ENCODE results near the gene SPOCK1. TPM values are rescaled to one million over a fixed set of nuclear protein-coding genes. Genes with fewer than 3 reads are reported as not detected.

SPOCK1 gene
- total and polyA plus RNA-seq, 2 of the 13 experiments (the other 11 are each of a cell fraction or from before 2014, with no cell fraction given), result 0.18 to 0.29 TPM

DNA sequence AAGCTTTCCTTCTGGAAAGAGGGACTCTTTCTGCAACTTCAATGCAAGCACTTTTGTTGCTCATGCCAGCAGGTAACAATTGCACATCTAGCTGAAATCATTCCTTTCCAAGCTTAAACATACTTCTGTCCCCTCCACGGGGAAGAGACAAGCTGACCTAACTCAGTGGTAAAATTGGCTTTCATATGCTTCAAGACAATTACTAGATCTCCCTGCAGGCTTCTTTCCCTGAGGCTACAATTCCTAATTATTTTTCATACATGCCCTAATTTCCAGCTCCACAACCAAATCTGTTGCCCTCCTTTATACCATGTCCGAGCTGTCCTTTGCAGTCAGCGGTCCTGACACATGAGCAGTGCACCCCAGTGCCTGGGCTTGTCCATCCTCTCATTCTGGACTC lies 324.9 kb downstream of the SPOCK1 start:
- ATAC-seq, result no peak
- 0 out of 5 replicates have a peak, but pooled peaks cover 0 to 2% of the 10 kb centered on the region in 2 experiments for H3K27me3 ChIP-seq (ENCODE audit: control insufficient read depth in 1 of 2, insufficient read depth in 2 of 2, low read length in 2 of 2)
- no peaks in the 10 kb centered on the region for H3K79me2 ChIP-seq (ENCODE audit: insufficient read depth, low read length)
- no peak overlapping the region for H3K9ac ChIP-seq (ENCODE audit: insufficient read depth, low read depth, low read length)
- ChIA-PET CTCF (ENCODE audit: low intra/inter-chr PET ratio, low total read pairs) (no interaction called here), POLR2A (no interaction called here)
- intact Hi-C loops (cut with micrococcal nuclease; ENCODE audit: unreplicated experiment), result no loop called here
- 6% methylated on average over 3 of the region's 3 CpGs for WGBS (ENCODE audit: low lambda C conversion rate)
- H3K4me1 ChIP-seq (ENCODE audit: insufficient read depth, low read length), result no peaks in the 10 kb centered on the region
- BruUV-seq (replicated peaks), result no TSS peak
- H3K4me2 ChIP-seq (ENCODE audit: low read depth, low read length), result no peak overlapping the region
- TF ChIP-seq HNRNPH1 (optimal IDR thresholded peaks at IDR 0.05; ENCODE audit: low read depth, low read length) (no peak), AGO1 (IDR thresholded peaks at IDR 0.05; ENCODE audit: low read depth, low read length, poor library complexity, severe bottlenecking) (no peak)
- TF ChIP-seq, protein P1, sequence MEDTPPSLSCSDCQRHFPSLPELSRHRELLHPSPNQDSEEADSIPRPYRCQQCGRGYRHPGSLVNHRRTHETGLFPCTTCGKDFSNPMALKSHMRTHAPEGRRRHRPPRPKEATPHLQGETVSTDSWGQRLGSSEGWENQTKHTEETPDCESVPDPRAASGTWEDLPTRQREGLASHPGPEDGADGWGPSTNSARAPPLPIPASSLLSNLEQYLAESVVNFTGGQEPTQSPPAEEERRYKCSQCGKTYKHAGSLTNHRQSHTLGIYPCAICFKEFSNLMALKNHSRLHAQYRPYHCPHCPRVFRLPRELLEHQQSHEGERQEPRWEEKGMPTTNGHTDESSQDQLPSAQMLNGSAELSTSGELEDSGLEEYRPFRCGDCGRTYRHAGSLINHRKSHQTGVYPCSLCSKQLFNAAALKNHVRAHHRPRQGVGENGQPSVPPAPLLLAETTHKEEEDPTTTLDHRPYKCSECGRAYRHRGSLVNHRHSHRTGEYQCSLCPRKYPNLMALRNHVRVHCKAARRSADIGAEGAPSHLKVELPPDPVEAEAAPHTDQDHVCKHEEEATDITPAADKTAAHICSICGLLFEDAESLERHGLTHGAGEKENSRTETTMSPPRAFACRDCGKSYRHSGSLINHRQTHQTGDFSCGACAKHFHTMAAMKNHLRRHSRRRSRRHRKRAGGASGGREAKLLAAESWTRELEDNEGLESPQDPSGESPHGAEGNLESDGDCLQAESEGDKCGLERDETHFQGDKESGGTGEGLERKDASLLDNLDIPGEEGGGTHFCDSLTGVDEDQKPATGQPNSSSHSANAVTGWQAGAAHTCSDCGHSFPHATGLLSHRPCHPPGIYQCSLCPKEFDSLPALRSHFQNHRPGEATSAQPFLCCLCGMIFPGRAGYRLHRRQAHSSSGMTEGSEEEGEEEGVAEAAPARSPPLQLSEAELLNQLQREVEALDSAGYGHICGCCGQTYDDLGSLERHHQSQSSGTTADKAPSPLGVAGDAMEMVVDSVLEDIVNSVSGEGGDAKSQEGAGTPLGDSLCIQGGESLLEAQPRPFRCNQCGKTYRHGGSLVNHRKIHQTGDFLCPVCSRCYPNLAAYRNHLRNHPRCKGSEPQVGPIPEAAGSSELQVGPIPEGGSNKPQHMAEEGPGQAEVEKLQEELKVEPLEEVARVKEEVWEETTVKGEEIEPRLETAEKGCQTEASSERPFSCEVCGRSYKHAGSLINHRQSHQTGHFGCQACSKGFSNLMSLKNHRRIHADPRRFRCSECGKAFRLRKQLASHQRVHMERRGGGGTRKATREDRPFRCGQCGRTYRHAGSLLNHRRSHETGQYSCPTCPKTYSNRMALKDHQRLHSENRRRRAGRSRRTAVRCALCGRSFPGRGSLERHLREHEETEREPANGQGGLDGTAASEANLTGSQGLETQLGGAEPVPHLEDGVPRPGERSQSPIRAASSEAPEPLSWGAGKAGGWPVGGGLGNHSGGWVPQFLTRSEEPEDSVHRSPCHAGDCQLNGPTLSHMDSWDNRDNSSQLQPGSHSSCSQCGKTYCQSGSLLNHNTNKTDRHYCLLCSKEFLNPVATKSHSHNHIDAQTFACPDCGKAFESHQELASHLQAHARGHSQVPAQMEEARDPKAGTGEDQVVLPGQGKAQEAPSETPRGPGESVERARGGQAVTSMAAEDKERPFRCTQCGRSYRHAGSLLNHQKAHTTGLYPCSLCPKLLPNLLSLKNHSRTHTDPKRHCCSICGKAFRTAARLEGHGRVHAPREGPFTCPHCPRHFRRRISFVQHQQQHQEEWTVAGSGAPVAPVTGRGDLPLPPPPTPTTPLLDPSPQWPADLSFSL (CRISPR knock-in tag; IDR thresholded peaks at IDR 0.05), result no peak
- H3K36me3 ChIP-seq (replicated peaks in 1 of 2; ENCODE audit: control insufficient read depth in 1 of 2, insufficient read depth in 2 of 2, low read length in 2 of 2), result no peaks in the 10 kb centered on the region
- no peak for FAIRE-seq
- DNase-seq (ENCODE audit: low spot score), result no peak
- H2AFZ ChIP-seq (ENCODE audit: low read length), result no peak overlapping the region
- H3K4me3 ChIP-seq (replicated peaks in 1 of 3; ENCODE audit: insufficient read depth in 1 of 3, low read depth in 2 of 3, low read length in 3 of 3), result no peak overlapping the region
- H3K27ac ChIP-seq (ENCODE audit: extremely low read length, insufficient read depth, low read length), result no peak overlapping the region
- H4K20me1 ChIP-seq (ENCODE audit: insufficient read depth, low read length), result no peaks in the 10 kb centered on the region
- no peaks in the 10 kb centered on the region for H3K9me3 ChIP-seq (ENCODE audit: low read length)
- in situ Hi-C loops (cut with HindIII; ENCODE audit: extremely low pct_ligation_motif_present, low pct_unique_long_range_greater_than_20kb), result no loop called here
